NK-92 treated with Interleukin-12 subunit alpha and Interleukin-12 subunit beta, amount 100 ng/mL, for 24 hours (cell line): ENCODE data around the gene GORASP1.
"Not testable (repeated sequence)": the region's sequence is repeated elsewhere in the genome, so short reads cannot be mapped to it uniquely, and the experiment has no call there.

Source experiments
- DNase-seq: peaks from one replicate; lab custom pipeline; 2025; lab: John Stamatoyannopoulos, UW

The GORASP1 gene

DNA sequence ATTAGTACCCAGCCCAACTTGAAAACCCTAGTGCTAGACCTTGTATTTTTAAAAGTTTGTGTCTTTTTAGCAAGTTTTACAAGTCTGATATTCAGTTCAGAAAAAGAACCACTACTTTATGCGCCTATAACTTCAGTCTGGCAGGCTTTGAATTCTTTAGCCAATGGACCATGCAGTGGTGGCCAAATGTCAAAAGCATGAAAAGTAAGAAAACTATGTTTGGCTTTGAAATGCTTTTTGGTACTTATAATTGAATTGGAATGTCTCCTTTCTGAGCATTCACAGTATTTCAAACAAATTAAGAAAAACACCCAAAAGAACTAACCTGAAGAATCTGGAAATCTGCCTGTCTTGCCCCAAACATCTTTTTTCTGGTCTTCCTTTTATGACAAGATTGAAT, 42.8 kb downstream of the GORASP1 start:
- DNase-seq, result no peak

GRCh38 chr3:39063143-39063542, 44.3 kb downstream of the GORASP1 start:
- no peak for DNase-seq

GRCh38 chr3:39062180-39062579, 45.2 kb downstream of the GORASP1 start:
- DNase-seq, result no peak

GRCh38 chr3:39061228-39061627, 46.2 kb downstream of the GORASP1 start:
- not testable (repeated sequence) for DNase-seq

GRCh38 chr3:39056151-39056550, 51.3 kb downstream of the GORASP1 start:
- no peak for DNase-seq

DNA sequence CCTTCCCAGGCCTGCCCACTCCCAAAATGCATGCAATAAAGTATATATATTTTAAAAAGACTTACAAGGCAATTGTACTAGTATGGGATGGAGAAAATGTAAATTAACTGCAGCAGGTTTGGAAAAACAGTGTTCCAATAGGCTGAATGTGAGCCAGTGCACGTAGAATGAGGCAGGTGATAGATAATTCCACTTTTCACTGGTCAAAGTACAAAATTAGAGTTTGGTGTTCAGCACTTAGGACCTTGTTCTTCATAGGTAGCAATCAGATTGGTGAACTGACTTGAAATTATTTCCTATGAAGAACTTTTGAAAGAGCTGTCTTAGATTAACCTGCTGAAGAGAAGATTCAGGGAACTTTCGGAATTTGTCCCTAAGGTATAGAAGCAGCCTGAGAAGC, 53.7 kb downstream of the GORASP1 start:
- no peak for DNase-seq

GRCh38 chr3:39052583-39052982, 54.8 kb downstream of the GORASP1 start:
- DNase-seq, result no peak

- peak; percentile 68 for DNase-seq
Measured at GRCh38 chr3:39051649-39052561, 55.5 kb downstream of the GORASP1 start, which contains the start of the genes SCN11A and WDR48. SCN11A (minus strand) TSS chr3:39051944; CDS start chr3:38950362, 101,582 bp downstream. WDR48 (plus strand) TSS chr3:39052016; CDS start chr3:39052026, 10 bp downstream.

DNA sequence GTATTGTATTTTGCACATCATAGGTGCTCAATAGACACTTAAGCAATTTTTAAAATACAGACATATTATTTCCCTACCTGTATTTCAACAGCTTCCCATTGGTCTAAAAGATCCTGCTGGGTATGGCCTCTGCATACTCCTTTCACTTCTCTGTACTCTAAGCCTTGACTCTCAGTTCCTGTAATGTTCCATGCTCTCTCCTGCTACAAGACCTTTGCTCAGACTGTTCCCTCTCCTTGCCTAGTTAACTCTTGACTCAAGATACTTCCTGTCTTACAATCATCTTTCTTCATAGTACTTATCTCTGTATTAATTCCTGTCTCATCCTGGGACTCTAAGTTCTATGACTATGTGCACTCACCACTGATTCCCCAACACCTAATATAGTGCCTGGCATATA, 57.4 kb downstream of the GORASP1 start:
- DNase-seq, result no peak
